NB4 (cell line): ENCODE measurements around the gene CTAGE15.
"Not testable (repeated sequence)": the region's sequence is repeated elsewhere in the genome, so short reads cannot be mapped to it uniquely, and the experiment has no call there.

ENCODE experiments used
- MYC ChIP-seq: IDR thresholded peaks from 2 replicates; pipeline ENCODE4 v1.6.1; 2011; ENCODE audit warnings: low read depth, low read length
- POLR2A ChIP-seq: IDR thresholded peaks from 2 replicates; pipeline ENCODE4 v1.6.1; 2011; ENCODE audit warnings: mild to moderate bottlenecking; ENCODE audit not compliant: insufficient read length; ENCODE audit errors: extremely low read depth
- TF ChIP-seq, protein P1 (sequence below): IDR thresholded peaks from one replicate; pipeline ENCODE4 v1.5.1; 2012; ENCODE audit warnings: low read depth, low read length
- TF ChIP-seq, protein P2 (sequence below): IDR thresholded peaks from 2 replicates; pipeline ENCODE4 v1.6.1; 2011; ENCODE audit warnings: low read depth, low read length

DNA sequence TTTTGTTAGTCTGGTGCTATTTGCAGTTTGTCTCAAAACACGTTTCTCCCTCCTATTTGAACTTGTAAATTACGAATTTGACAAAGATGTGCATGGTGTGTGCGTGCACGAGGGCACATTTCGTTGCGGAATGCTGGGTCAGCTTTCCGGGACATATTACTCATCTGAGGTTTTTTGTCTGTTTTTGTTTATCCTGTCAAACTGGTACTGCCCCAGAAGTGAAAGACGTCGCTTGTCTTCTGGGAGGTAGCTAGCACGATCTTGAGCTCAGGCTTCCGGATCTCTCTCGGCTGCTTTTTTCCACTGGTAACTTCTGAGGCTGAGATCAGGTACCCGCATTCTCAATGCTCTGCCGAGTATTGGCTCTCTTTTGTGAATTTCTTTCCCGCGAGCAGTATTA lies 49.6 kb downstream of the CTAGE15 start:
- TF ChIP-seq, protein P1, sequence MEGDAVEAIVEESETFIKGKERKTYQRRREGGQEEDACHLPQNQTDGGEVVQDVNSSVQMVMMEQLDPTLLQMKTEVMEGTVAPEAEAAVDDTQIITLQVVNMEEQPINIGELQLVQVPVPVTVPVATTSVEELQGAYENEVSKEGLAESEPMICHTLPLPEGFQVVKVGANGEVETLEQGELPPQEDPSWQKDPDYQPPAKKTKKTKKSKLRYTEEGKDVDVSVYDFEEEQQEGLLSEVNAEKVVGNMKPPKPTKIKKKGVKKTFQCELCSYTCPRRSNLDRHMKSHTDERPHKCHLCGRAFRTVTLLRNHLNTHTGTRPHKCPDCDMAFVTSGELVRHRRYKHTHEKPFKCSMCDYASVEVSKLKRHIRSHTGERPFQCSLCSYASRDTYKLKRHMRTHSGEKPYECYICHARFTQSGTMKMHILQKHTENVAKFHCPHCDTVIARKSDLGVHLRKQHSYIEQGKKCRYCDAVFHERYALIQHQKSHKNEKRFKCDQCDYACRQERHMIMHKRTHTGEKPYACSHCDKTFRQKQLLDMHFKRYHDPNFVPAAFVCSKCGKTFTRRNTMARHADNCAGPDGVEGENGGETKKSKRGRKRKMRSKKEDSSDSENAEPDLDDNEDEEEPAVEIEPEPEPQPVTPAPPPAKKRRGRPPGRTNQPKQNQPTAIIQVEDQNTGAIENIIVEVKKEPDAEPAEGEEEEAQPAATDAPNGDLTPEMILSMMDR, result not testable (repeated sequence)
- TF ChIP-seq POLR2A, MYC: not testable (repeated sequence)
- TF ChIP-seq, protein P2, sequence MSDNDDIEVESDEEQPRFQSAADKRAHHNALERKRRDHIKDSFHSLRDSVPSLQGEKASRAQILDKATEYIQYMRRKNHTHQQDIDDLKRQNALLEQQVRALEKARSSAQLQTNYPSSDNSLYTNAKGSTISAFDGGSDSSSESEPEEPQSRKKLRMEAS, result not testable (repeated sequence)
